HS-27A (cell line): Measurements from ENCODE around the gene GOT1.

ENCODE experiments used
- DNase-seq: peaks from one replicate; pipeline ENCODE4 v3.0.0-alpha.2; 2012; ENCODE audit warnings: low read depth, missing footprints

Gene GOT1

GRCh38 chr10:99433378-99434020 is 3.1 kb upstream of the GOT1 start:
- DNase-seq, result no peak

- DNase-seq, result no peak
Measured at GRCh38 chr10:99432881-99433280, 2.5 kb upstream of the GOT1 start.

GRCh38 chr10:99432047-99432446 is 1.6 kb upstream of the GOT1 start:
- DNase-seq, result no peak

- DNase-seq, result no peak
Measured at GRCh38 chr10:99431190-99431760, 851 bp upstream of the GOT1 start.

GRCh38 chr10:99430116-99430450 is 341 bp downstream of the GOT1 start:
- no peak for DNase-seq

- no peak for DNase-seq
Measured at GRCh38 chr10:99429517-99430095, 818 bp downstream of the GOT1 start.

- DNase-seq, result no peak
Measured at GRCh38 chr10:99427566-99428190, 2.7 kb downstream of the GOT1 start.

GRCh38 chr10:99426689-99427088 is 3.7 kb downstream of the GOT1 start:
- no peak for DNase-seq

GRCh38 chr10:99425204-99425603 is 5.2 kb downstream of the GOT1 start:
- no peak for DNase-seq

- no peak for DNase-seq
Measured at GRCh38 chr10:99424656-99425055, 5.8 kb downstream of the GOT1 start.

- no peak for DNase-seq
Measured at GRCh38 chr10:99422529-99423096, 7.8 kb downstream of the GOT1 start.

- no peak for DNase-seq
Measured at GRCh38 chr10:99421233-99421739, 9.1 kb downstream of the GOT1 start.

- no peak for DNase-seq
Measured at GRCh38 chr10:99419688-99420087, 10.7 kb downstream of the GOT1 start.

GRCh38 chr10:99418910-99419624 is 11.4 kb downstream of the GOT1 start:
- no peak for DNase-seq

GRCh38 chr10:99412099-99412498 is 18.3 kb downstream of the GOT1 start:
- DNase-seq, result no peak

- DNase-seq, result no peak
Measured at GRCh38 chr10:99411546-99411945, 18.9 kb downstream of the GOT1 start.

- no peak for DNase-seq
Measured at GRCh38 chr10:99410876-99411275, 19.5 kb downstream of the GOT1 start.

GRCh38 chr10:99410146-99410545 is 20.3 kb downstream of the GOT1 start:
- DNase-seq, result no peak

- no peak for DNase-seq
Measured at GRCh38 chr10:99406149-99406548, 24.3 kb downstream of the GOT1 start.

- DNase-seq, result no peak
Measured at GRCh38 chr10:99403674-99404073, 26.8 kb downstream of the GOT1 start.

GRCh38 chr10:99399664-99400063 is 30.8 kb downstream of the GOT1 start:
- DNase-seq, result no peak

GRCh38 chr10:99396471-99396870 is 34.0 kb downstream of the GOT1 start:
- DNase-seq, result no peak
